GM08714 (cell line): ENCODE measurements around the gene MANSC1.
"Not testable (repeated sequence)": the region's sequence is repeated elsewhere in the genome, so short reads cannot be mapped to it uniquely, and the experiment has no call there.

Experiments used
- H3K4me3 ChIP-seq: fragments of 200-500 bp; sonication (Bioruptor generic); 2 replicates; pipeline ENCODE4 v1.5.1; 2014; ENCODE audit warnings: mild to moderate bottlenecking, low read length, inconsistent platforms
- ZNF274 ChIP-seq: IDR thresholded peaks from 2 replicates; pipeline ENCODE4 v1.6.1; 2012; ENCODE audit warnings: mild to moderate bottlenecking, low read depth, low read length

Gene MANSC1

GRCh38 chr12:12319451-12320183 is 30.4 kb downstream of the MANSC1 start:
- TF ChIP-seq ZNF274: no peak
- H3K4me3 ChIP-seq: no peak overlapping the region

- no peak for TF ChIP-seq ZNF274
- no peak overlapping the region for H3K4me3 ChIP-seq
Measured at GRCh38 chr12:12315838-12316237, 34.2 kb downstream of the MANSC1 start.

GRCh38 chr12:12310695-12311094 is 39.3 kb downstream of the MANSC1 start:
- not testable (repeated sequence) for H3K4me3 ChIP-seq

- no peak for TF ChIP-seq ZNF274
- H3K4me3 ChIP-seq: no peak overlapping the region
Measured at GRCh38 chr12:12305568-12306300, 44.3 kb downstream of the MANSC1 start.

GRCh38 chr12:12302976-12303375 is 47.1 kb downstream of the MANSC1 start:
- TF ChIP-seq ZNF274: no peak
- no peak overlapping the region for H3K4me3 ChIP-seq

GRCh38 chr12:12301122-12301521 is 48.9 kb downstream of the MANSC1 start:
- no peak overlapping the region for H3K4me3 ChIP-seq
- no peak for TF ChIP-seq ZNF274

- no peak overlapping the region for H3K4me3 ChIP-seq
- TF ChIP-seq ZNF274: no peak
Measured at GRCh38 chr12:12297201-12297830, 52.7 kb downstream of the MANSC1 start.

GRCh38 chr12:12294215-12295005 is 55.6 kb downstream of the MANSC1 start:
- no peak overlapping the region for H3K4me3 ChIP-seq
- TF ChIP-seq ZNF274: no peak

- H3K4me3 ChIP-seq: no peak overlapping the region
- TF ChIP-seq ZNF274: no peak
Measured at GRCh38 chr12:12290206-12290605, 59.8 kb downstream of the MANSC1 start.

GRCh38 chr12:12286441-12286840 is 63.6 kb downstream of the MANSC1 start:
- no peak overlapping the region for H3K4me3 ChIP-seq
- TF ChIP-seq ZNF274: no peak

GRCh38 chr12:12282761-12283425 is 67.1 kb downstream of the MANSC1 start:
- no peak for TF ChIP-seq ZNF274
- H3K4me3 ChIP-seq: no peak overlapping the region

- H3K4me3 ChIP-seq: no peak overlapping the region
- no peak for TF ChIP-seq ZNF274
Measured at GRCh38 chr12:12282202-12282601, 67.8 kb downstream of the MANSC1 start.

- no peak for TF ChIP-seq ZNF274
- no peak overlapping the region for H3K4me3 ChIP-seq
Measured at GRCh38 chr12:12281134-12281533, 68.9 kb downstream of the MANSC1 start.

- no peak for TF ChIP-seq ZNF274
- no peak overlapping the region for H3K4me3 ChIP-seq
Measured at GRCh38 chr12:12278899-12279298, 71.1 kb downstream of the MANSC1 start.
